Left lung (tissue), 14 donors: ENCODE measurements around the gene BPIFB2. TPM values are rescaled to one million over a fixed set of nuclear protein-coding genes. Genes with fewer than 3 reads are reported as not detected.

Experiments used
- ATAC-seq: fragments of 200-7000 bp; cut with Tn5 transposase; one replicate; pipeline ENCODE4 v1.9.1; 2020; ENCODE audit warnings: moderate library complexity
- DNase-seq, 4 donors: peaks; one replicate each; pipeline ENCODE4 v3.0.0-alpha.2; 2013 to 2020
- H3K27ac ChIP-seq, 2 donors: fragments of 200-600 bp; sonication (generic) in 1 of 2; one replicate each; pipeline versions ENCODE4 v1.5.0 to v1.8.0; 2020 to 2021
- H3K27me3 ChIP-seq, 2 donors: fragments of 200-600 bp; sonication (generic) in 1 of 2; one replicate each; pipeline versions ENCODE4 v1.5.0 to v1.8.0; 2020 to 2021
- H3K36me3 ChIP-seq, 2 donors: fragments of 200-600 bp; sonication (generic) in 1 of 2; one replicate each; pipeline versions ENCODE4 v1.5.0 to v1.8.0; 2020 to 2021
- H3K4me1 ChIP-seq, 2 donors: fragments of 200-600 bp; one replicate each; pipeline ENCODE4 v1.8.0; 2021
- H3K4me3 ChIP-seq, 2 donors: fragments of 200-600 bp; sonication (generic) in 1 of 2; one replicate each; pipeline versions ENCODE4 v1.5.0 to v1.8.0; 2020 to 2021; ENCODE audit warnings: mild to moderate bottlenecking in 1 of 2
- H3K9me3 ChIP-seq, 2 donors: fragments of 200-600 bp; sonication (generic) in 1 of 2; one replicate each; pipeline versions ENCODE4 v1.5.0 to v1.8.0; 2020 to 2021
- intact Hi-C, 2 donors: fragments of 100-400 bp; cut with DNase I; formaldehyde crosslinking; loops; one replicate each; pipeline versions ENCODE4 v1.11.2 to v1.14.2; 2022
- long read RNA-seq, 12 donors: library from polyadenylated mRNA in 2 of 12; unstranded in 2 of 12; transcript quantifications; one replicate each; pipeline ENCODE4 v2.0.0 and lab custom pipeline, GENCODE V29; 2019 to 2026
- polyA plus RNA-seq, 6 donors: library from polyadenylated mRNA; unstranded; fragments of 120-200 nt; gene quantifications; one replicate each; pipeline ENCODE4 v1.2.1, GENCODE V29; 2013; ENCODE audit not compliant: insufficient read length in 6 of 6
- total RNA-seq, 2 donors: library from RNA; stranded (reverse); fragmentation: NEBNext Ultra II Directional; extraction: Animal tissue kit (Norgen Biotek cat#: 25700); gene quantifications; one replicate each; pipeline ENCODE4 v1.2.1, GENCODE V29; 2021
- TF ChIP-seq, protein P1 (sequence below), 2 donors: fragments of 200-600 bp; sonication (generic) in 1 of 2; IDR thresholded peaks; one replicate each; pipeline versions ENCODE4 v1.5.0 to v1.8.0; 2021; ENCODE audit warnings: antibody characterized with exemption in 2 of 2
- donor health status: DM: no; HTN: yes; CAD: no.
- donor health status: DM: no; HTN: no; CAD: no.

BPIFB2 gene, protein sequence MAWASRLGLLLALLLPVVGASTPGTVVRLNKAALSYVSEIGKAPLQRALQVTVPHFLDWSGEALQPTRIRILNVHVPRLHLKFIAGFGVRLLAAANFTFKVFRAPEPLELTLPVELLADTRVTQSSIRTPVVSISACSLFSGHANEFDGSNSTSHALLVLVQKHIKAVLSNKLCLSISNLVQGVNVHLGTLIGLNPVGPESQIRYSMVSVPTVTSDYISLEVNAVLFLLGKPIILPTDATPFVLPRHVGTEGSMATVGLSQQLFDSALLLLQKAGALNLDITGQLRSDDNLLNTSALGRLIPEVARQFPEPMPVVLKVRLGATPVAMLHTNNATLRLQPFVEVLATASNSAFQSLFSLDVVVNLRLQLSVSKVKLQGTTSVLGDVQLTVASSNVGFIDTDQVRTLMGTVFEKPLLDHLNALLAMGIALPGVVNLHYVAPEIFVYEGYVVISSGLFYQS
- under 1 TPM in 1 of 2 donors, not detected in 1; 0.65 TPM for total RNA-seq
- not detected for polyA plus RNA-seq
- long read RNA-seq, donor 1: 0 reads
- long read RNA-seq, donor 2: 0 reads
- long read RNA-seq, donor 3: 0 reads
- long read RNA-seq, donor 4: 0 reads
- long read RNA-seq, donor 5: 0 reads
- long read RNA-seq, donor 6: 0 reads
- long read RNA-seq, donor 7: 0 reads
- long read RNA-seq, donor 8: 0 reads
- long read RNA-seq, donor 9: 0 reads
- long read RNA-seq, donor 10: 0 reads
- long read RNA-seq, donor 11: 0 reads
- long read RNA-seq, donor 12: 0 reads

DNA sequence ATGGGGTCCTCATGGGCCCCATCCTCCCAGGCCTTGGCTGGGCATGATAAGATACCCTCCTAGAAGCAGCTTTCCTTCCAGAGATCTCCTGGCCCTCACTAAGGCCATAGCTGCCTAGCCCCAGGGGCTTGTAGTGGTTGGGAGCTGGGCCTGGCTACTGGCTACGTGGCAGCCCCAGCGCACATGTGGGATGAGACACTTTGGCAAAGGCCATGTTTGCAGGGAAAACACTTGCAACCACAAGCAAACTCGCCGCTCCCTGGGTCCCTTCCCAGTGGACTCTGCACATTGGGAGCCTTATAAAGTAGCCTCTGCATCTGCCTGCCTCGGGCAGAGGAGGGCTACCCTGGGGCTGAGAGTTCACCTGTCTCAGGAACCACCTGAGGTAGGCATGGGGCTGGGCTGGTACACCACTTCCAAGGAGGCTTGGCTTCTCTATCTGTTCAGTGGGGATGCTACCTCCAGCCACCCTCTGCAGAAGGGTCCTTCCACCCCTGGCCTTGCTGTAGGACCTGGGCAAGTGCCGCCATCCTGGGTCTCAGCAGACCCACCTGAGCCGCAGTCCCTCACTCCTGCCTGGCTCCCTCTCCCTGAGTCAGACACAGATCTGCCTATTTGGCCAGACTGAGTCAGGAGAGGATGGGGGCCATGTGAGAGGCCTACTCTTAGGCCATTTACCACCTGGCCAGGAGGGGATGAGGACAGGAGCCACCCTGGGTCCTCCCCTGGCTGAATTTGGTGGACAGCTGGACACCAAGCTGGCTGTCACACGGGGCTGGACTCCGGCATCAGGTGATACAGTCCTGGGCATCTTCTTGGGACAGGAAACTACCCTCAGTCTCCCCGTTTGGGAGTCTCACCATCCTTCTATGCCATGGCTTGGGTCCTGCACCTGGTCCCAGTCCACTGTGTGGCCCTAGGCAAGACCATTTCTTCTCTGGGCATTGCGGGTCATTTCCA, at the start of gene BPIFB2:
BPIFB2 (plus strand) TSS at position 329 of the 960 bp plus-strand sequence. CDS start 871 bp downstream, outside the sequence.
- Histone ChIP-seq H3K27me3 (peaks cover 0 to 17% of the 10 kb centered on the region in 2 donors), H3K36me3 (no peaks in the 10 kb centered on the region), H3K9me3 (peaks cover 0 to 5% of the 10 kb centered on the region in 2 donors), H3K4me1 (no peaks in the 10 kb centered on the region), H3K4me3 (no peak within 1 kb of the TSS), H3K27ac (no peak within 1 kb of the TSS)
- TF ChIP-seq, protein P1, sequence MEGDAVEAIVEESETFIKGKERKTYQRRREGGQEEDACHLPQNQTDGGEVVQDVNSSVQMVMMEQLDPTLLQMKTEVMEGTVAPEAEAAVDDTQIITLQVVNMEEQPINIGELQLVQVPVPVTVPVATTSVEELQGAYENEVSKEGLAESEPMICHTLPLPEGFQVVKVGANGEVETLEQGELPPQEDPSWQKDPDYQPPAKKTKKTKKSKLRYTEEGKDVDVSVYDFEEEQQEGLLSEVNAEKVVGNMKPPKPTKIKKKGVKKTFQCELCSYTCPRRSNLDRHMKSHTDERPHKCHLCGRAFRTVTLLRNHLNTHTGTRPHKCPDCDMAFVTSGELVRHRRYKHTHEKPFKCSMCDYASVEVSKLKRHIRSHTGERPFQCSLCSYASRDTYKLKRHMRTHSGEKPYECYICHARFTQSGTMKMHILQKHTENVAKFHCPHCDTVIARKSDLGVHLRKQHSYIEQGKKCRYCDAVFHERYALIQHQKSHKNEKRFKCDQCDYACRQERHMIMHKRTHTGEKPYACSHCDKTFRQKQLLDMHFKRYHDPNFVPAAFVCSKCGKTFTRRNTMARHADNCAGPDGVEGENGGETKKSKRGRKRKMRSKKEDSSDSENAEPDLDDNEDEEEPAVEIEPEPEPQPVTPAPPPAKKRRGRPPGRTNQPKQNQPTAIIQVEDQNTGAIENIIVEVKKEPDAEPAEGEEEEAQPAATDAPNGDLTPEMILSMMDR (IDR thresholded peaks at IDR 0.05): no peak
- intact Hi-C loops: no loop called here
- ATAC-seq (no peak), DNase-seq (no peak)

DNA sequence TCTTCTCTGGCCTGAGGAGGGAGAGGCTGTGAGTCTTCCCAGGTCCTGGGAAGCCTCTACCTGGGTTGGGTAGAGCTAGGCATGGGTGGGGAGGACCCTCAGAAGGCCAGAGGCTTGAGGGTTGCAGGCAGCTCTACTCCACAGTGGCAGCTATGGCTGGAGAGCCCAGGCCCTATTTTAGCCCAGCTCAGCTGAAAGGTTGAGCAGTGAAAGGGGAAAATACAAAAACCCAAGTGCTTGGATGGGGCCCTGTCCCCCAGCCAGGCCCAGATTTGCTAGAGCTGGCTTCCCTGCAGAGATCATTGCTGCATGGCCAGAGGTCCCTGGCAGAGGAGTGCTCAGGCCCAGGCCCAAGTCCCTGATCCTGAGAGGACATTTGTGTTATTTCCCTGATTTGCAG, 48.9 kb upstream of the BPIFB2 start:
- TF ChIP-seq, protein P1 (IDR thresholded peaks at IDR 0.05): no peak
- Histone ChIP-seq H3K4me3 (no peak overlapping the region), H3K4me1 (no peaks in the 10 kb centered on the region), H3K27ac (no peak overlapping the region), H3K36me3 (no peaks in the 10 kb centered on the region), H3K27me3 (peaks cover 0 to 10% of the 10 kb centered on the region in 2 donors), H3K9me3 (peaks cover 0 to 36% of the 10 kb centered on the region in 2 donors)
- DNase-seq (no peak), ATAC-seq (no peak)
- intact Hi-C loops: no loop called here

DNA sequence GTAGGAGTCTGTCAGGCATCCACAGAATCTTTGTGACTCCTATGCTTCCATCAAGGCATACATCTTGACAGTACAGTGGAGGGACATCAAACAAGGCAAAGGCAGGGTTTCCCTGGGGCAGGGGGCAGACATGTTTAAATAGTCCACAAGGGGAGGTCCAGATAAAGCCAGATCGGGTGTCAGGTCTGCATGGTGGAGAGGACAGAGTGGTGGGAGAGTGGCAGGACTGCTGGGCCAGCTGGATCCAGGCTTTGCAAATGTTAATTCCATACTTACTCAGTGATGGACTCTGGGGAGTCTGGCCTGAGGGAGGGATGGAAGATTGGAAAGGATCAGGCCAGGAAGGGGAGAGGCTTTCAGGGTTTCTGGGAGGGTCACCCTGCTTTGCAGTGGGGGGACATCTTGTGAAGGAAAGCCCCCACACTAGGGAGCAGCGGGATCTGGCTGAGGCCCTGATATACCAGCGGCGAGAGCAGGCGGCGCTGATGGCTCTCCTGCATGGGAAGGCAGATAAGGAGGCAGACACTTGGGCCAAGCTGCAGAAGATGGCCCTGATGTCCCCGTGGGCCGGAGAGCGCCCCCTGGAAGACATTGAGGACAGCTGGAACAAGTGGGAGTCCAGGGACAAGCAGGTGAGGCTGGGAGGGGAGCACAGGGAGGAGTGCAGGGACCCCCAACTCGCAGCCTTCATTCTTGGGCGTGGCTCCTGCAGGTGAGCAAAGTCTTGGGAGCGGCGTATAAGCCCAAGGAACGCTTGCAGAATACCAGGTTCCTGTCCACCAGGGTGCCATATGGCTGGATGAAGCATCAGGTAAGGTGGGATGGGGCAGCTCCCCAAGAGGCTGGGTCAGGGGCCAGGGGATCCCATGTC, 47.9 kb upstream of the BPIFB2 start:
- peaks cover 0 to 32% of the 10 kb centered on the region in 2 donors for H3K9me3 ChIP-seq
- TF ChIP-seq, protein P1 (IDR thresholded peaks at IDR 0.05): no peak
- no peaks in the 10 kb centered on the region for H3K36me3 ChIP-seq
- H3K4me3 ChIP-seq: no peak overlapping the region
- H3K4me1 ChIP-seq: no peaks in the 10 kb centered on the region
- no peak overlapping the region for H3K27ac ChIP-seq
- DNase-seq (no peak), ATAC-seq (no peak)
- intact Hi-C loops: no loop called here
- H3K27me3 ChIP-seq: peaks cover 0 to 17% of the 10 kb centered on the region in 2 donors

- Histone ChIP-seq H3K4me1 (no peaks in the 10 kb centered on the region), H3K36me3 (no peaks in the 10 kb centered on the region), H3K9me3 (peaks cover 0 to 28% of the 10 kb centered on the region in 2 donors), H3K27me3 (peaks cover 0 to 22% of the 10 kb centered on the region in 2 donors), H3K27ac (no peak overlapping the region), H3K4me3 (no peak overlapping the region)
- TF ChIP-seq, protein P1 (IDR thresholded peaks at IDR 0.05): no peak
- no peak for ATAC-seq
- DNase-seq: no peak
- intact Hi-C loops: no loop called here
Measured at GRCh38 chr20:32960222-32960518, 47.3 kb upstream of the BPIFB2 start.
